Sigmoid colon (tissue), 4 donors: ENCODE measurements around the gene EML6.

Experiments
- CTCF ChIP-seq, 4 experiments: fragments of 450-650 bp in 3 of 4; fragments of 200-600 bp in 1 of 4; IDR thresholded peaks; one replicate each; pipeline ENCODE4 v1.5.1; 2016 to 2019; ENCODE audit warnings: antibody characterized with exemption in 4 of 4, mild to moderate bottlenecking in 3 of 4, moderate library complexity in 2 of 4
- EP300 ChIP-seq, 4 donors: sonication (generic); formaldehyde crosslinking; IDR thresholded peaks; one replicate each; pipeline ENCODE4 v1.6.1; 2017; ENCODE audit warnings: antibody characterized with exemption in 4 of 4
- POLR2A ChIP-seq, 2 donors: fragments of 450-650 bp; IDR thresholded peaks; one replicate each; pipeline ENCODE4 v1.6.1; 2016; ENCODE audit warnings: antibody characterized with exemption in 2 of 2, mild to moderate bottlenecking in 2 of 2, moderate library complexity in 2 of 2

- TF ChIP-seq EP300 (IDR thresholded peaks at IDR 0.05) (no peak), CTCF (IDR thresholded peaks at IDR 0.05) (no peak), POLR2A (IDR thresholded peaks at IDR 0.05) (no peak)
Measured at GRCh38 chr2:55011831-55012671, 288.6 kb downstream of the EML6 start.
